ENCODE results near the gene AQP9. TPM values are rescaled to one million over a fixed set of nuclear protein-coding genes. Genes with fewer than 3 reads are reported as not detected.

Gene AQP9
- total and polyA plus RNA-seq, 12 donors: 0.22 to 2.8 (median 0.84) TPM; not detected in 1

DNA sequence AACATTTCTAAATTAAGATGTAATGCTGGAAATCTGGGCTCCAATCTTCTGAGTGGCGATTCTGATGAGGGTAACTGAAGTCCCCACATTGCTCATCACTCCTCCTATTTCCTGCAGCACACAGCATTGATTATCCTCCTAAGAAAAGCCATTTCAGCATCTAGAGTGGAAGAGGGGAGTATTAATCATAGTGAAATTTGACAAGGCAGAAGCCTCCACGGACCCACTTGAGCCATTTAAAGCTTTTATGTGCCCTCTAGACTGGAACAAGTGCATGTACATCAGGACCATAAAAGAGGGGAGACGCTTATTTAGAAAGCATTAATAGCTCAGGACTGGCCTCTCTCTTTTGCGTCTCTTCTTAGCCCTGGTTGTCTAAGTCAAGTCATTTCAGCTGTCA is 25.8 kb downstream of the AQP9 start:
- intact Hi-C loops (cut with DNase I): no loop called here
- Histone ChIP-seq H3K4me1 (replicated peaks in 1 of 2) (no peaks in the 10 kb centered on the region), H3K4me3 (no peak overlapping the region), H3K27ac (no peak overlapping the region), H3K27me3 (peaks cover 7% of the 10 kb centered on the region), H3K36me3 (replicated peaks in 1 of 2) (no peaks in the 10 kb centered on the region), H3K9me3 (replicated peaks in 1 of 3) (no peaks in the 10 kb centered on the region)
- 59 to 77% (median 74%) methylated on average over 4 of the region's 4 CpGs for WGBS, 4 donors
- TF ChIP-seq POLR2A (IDR thresholded peaks at IDR 0.05) (no peak), CTCF (IDR thresholded peaks at IDR 0.05) (no peak)
- DNase-seq: no peak

GRCh38 chr15:58164926-58165325 is 26.7 kb downstream of the AQP9 start:
- intact Hi-C loops (cut with DNase I): no loop called here
- H3K4me1 ChIP-seq (replicated peaks in 1 of 2): no peaks in the 10 kb centered on the region
- peaks cover 7% of the 10 kb centered on the region for H3K27me3 ChIP-seq
- no peaks in the 10 kb centered on the region for H3K9me3 ChIP-seq (replicated peaks in 1 of 3)
- WGBS, 4 donors: 82 to 95% (median 88%) methylated on average over 1 of the region's 1 CpG
- no peak for DNase-seq
- H3K36me3 ChIP-seq (replicated peaks in 1 of 2): no peaks in the 10 kb centered on the region
- H3K27ac ChIP-seq: no peak overlapping the region
- TF ChIP-seq CTCF (IDR thresholded peaks at IDR 0.05) (no peak), POLR2A (IDR thresholded peaks at IDR 0.05) (no peak)
- no peak overlapping the region for H3K4me3 ChIP-seq

GRCh38 chr15:58165661-58166060 is 27.5 kb downstream of the AQP9 start:
- peak; percentile 48 to 86 (median 73) for DNase-seq
- no peak for TF ChIP-seq POLR2A (IDR thresholded peaks at IDR 0.05)
- no peak for TF ChIP-seq CTCF (IDR thresholded peaks at IDR 0.05)
- H3K4me1 ChIP-seq (replicated peaks in 1 of 2): no peaks in the 10 kb centered on the region
- intact Hi-C loops (cut with DNase I): no loop called here
- H3K9me3 ChIP-seq (replicated peaks in 1 of 3): no peaks in the 10 kb centered on the region
- H3K27ac ChIP-seq: no peak overlapping the region
- H3K4me3 ChIP-seq: no peak overlapping the region
- H3K36me3 ChIP-seq (replicated peaks in 1 of 2): no peaks in the 10 kb centered on the region
- peaks cover 7% of the 10 kb centered on the region for H3K27me3 ChIP-seq

GRCh38 chr15:58167095-58167691 is 29.0 kb downstream of the AQP9 start:
- H3K27ac ChIP-seq: no peak overlapping the region
- TF ChIP-seq CTCF (IDR thresholded peaks at IDR 0.05) (no peak), POLR2A (IDR thresholded peaks at IDR 0.05) (no peak)
- WGBS, 4 donors: 56 to 71% (median 67%) methylated on average over 3 of the region's 3 CpGs
- no peaks in the 10 kb centered on the region for H3K4me1 ChIP-seq (replicated peaks in 1 of 2)
- no peaks in the 10 kb centered on the region for H3K9me3 ChIP-seq (replicated peaks in 1 of 3)
- H3K36me3 ChIP-seq (replicated peaks in 1 of 2): no peaks in the 10 kb centered on the region
- DNase-seq: no peak
- peaks cover 7% of the 10 kb centered on the region for H3K27me3 ChIP-seq
- intact Hi-C loops (cut with DNase I): no loop called here
- no peak overlapping the region for H3K4me3 ChIP-seq
